Ureter (tissue), 1 donor: ENCODE results near the gene COBL. TPM values are rescaled to one million over a fixed set of nuclear protein-coding genes. Genes with fewer than 3 reads are reported as not detected.

Source experiments
- DNase-seq: peaks from one replicate; pipeline ENCODE4 v3.0.0-alpha.2; 2020; ENCODE audit warnings: low spot score
- total RNA-seq: library from RNA; stranded (reverse); gene quantifications from one replicate; pipeline ENCODE4 v1.2.4, GENCODE V29; 2023
- donor health status: DM: yes; HTN: yes; CAD: no.

COBL gene
- total RNA-seq, 1 donor from 2014 or later: 1.3 TPM

DNA sequence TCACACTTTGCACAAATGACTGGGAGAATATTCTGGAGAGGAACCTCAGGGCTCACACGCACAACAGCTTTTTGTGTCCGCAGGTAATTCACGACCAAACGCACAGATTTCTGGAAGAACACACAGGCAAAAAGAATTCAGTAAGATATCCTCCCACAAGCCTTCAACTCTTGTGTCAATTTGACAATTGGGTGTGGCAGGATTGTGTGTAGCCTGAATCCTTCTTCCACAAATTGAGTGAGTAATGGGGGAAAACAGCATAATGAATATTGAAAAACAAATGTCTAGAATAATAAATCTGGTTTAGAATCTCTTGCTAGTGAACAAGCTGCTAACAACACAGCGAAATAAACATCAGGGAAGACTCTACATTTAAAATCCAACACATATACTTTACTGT lies 125.6 kb downstream of the COBL start:
- no peak for DNase-seq

DNA sequence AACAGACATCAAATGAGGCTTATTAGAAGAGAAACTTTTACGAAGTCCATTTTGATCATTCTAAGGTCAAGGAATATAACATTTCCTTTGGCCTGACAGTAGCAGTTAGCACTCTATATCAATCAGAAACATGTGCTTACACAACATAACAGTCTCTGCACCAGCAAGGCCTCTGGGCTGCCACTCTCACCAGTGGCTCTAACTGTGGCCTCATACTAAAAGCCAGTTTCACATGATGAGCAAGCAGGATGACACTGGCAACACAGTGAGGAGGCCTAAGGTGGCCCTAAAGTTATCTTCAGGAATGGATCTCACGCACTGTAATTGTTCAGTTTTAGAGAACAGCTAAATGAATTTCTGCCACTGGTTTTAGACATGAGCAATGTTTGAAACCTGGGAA lies 126.8 kb downstream of the COBL start:
- no peak for DNase-seq

DNA sequence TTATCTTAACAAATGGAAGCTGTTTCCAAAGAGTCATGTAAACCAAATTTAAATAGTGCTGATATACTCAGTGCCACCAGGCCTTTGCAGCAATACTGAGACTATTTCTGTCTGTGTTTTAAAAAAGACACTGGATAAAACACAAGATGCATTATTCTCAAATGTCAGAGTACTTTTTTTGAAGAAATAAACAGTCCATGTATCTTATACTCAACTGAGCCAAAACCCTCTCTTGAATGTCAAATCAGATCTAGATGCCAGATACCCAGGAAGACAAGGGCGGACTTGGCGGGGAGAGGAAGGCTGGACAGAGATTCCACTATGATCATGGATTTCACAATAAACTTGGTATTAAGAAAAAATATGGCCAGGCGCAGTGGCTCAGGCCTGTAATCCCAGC lies 127.6 kb downstream of the COBL start:
- DNase-seq: no peak

DNA sequence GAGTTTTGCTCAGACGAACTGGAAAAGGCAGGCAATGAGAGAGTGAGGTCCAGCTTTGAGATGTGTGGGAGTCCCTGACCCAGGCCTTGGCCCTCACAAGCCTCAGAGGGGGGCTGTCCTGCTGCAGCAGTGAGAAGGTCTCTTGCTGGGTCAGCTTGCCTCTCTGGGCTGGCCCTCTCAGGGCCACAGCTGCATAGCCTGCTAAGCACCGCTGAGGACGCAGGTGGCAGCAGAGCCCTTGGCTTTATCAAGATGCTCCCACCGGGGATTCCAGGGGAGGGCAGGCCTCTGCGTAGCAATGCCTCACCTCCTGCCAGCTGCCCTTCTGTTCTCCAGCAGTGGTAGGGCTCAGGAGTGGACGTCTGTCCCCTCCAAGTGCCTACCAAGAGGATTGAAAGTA lies 128.7 kb downstream of the COBL start:
- no peak for DNase-seq

DNA sequence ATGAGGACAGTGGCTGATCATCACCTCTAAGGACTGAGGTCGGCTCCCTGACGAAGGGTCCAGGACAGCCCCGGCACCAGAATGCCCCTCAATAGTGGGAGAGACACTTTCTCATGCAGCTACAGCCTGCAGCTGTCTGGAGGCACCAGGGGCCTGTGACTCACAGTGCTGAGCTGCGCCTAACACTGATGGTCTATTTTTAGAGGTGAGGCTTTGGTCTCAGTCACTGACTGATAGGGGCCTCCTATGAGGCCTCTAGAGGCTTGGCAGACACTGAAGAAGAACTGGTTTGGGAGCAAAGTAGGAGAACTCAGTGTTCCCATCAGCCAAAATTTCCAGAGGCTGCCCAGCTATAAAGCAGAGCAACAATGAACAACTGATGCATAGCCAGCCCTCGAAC lies 130.1 kb downstream of the COBL start:
- DNase-seq: no peak

DNA sequence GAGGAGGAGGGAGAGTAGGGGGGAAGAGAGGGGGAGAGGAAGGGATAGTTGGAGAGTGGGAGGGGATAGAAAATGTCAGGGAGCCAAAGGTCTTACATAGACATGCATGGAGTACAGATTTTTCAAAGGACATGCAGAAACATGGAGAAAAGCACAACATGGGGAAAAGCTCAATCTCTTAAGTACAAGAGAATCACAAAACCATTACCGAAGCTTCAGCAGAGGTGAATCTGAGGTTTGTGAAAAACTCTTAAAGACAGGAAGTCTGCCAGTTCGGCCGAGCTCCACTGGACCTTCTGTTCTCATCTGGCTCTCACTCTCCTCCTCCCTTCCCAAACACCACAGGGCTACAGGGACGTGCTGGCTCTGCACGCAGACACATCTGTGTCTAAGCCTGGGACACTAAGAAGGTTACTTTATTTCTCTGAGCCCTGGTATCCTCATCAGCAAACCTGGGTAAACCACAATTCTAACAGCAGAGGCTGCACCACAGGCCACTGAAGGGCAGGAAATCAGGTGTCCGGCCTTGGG lies 133.9 kb downstream of the COBL start:
- DNase-seq: no peak

DNA sequence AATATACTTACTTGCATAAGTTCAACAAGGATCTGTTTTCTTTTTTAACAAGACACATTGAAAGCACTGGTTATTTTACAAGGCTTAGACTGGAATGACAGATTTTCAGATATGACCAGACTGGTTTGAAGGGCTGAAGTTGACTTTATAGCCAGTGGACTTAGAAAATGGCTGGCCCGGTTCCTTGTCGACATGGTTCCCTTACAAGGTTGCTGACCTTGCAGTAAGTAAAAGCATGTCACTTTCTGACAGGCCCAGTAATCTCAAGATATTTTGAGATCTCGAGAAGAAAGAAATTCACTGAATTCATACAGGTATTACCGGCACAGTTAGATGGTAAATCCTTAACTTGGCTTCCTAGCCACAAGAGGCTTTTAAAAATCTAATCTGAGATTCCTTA lies 136.5 kb downstream of the COBL start:
- no peak for DNase-seq

DNA sequence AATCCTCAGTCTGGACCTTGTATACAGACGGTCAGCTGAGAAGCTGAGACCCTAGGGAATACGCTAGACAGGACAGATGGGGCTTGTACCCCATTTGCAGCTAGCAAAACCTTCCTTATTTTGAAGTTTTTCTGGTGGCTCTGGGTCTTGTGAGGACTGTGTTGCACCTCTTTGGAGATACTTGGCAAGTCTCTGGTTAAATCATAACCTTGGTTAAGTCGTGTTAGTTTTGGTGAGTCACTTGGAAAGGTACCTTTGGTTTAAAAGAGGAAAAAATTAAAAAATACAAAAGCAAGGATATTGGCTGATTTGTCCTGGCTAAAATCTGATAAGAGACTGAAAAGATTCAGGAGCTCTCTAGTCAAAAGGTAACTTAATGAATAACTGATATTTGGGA lies 140.6 kb downstream of the COBL start:
- no peak for DNase-seq

DNA sequence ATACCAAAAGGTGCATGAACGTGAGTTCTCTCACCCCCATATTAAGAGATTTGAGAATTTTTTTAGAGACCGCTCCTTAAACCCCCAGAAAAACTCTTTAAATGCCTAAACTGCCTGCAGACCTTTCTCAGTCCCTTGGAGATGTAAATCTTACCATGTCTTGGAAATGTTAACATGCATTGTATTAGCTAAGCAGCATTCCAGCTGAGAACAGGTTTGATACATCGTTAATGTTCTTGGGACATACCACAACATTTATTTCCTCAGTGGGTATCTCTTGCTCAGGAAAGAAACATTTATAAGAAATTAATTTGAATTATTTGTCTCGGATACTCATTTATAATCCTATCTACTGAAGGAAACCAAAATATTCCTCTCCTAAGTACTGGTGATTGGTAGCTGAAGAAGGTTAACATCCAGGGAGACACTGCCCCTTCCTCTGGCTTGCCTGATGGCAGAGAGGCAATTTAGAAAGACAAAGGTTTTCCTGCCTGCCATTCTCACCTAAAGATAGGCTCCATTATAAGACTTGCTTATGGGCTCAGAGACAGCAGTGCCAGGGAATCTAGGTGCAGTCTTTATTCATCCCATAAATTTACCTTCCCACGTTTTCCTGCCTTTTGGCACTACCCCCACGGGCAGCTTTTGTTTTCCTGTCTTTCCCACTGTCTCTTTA lies 141.2 kb downstream of the COBL start:
- DNase-seq: no peak

DNA sequence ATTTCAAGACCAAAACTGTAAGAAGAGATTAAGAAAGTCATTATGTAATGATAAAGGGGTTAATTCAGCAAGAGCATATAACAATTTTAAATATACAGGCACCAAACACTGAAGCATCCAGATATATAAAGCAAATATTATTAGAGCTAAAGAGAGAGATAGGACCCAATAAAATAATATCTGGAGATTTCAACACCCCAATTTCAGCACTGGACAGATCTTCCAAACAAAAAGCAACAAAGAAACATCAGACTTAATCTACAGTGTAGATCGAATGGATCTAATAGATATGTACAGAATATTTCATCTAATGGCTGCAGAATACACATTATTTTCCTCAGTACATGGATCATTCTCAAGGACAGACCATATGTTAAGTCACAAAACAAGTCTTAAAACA lies 151.3 kb downstream of the COBL start:
- no peak for DNase-seq

DNA sequence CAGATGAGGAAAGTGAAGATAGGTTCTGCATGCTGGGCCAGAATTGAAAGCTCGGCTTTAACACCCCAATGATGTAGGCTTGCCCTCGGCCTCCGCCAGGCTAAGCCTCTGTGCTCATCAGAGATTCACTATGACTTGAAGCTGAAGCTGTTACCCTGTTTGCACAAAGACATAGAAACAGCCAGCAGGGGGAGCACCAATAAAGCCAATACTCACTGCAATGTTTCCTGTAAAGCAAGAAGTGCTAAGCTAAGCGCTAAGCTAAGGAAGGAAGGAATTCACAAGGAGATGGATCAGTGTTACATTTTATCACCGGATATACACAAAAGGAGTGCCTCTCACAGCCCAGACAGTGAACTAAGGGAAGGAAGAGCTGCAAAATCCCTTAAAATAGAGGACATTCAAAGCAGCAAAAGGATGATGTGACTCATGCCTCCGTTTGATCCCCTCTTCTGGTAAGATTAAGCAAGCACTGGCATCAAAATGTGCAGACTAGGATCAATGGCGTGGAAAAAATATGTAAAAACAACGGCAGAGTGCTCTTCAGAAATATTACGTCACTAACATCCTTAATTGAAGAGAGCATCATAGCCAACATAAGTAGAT lies 153.8 kb downstream of the COBL start:
- peak; percentile 85 for DNase-seq

DNA sequence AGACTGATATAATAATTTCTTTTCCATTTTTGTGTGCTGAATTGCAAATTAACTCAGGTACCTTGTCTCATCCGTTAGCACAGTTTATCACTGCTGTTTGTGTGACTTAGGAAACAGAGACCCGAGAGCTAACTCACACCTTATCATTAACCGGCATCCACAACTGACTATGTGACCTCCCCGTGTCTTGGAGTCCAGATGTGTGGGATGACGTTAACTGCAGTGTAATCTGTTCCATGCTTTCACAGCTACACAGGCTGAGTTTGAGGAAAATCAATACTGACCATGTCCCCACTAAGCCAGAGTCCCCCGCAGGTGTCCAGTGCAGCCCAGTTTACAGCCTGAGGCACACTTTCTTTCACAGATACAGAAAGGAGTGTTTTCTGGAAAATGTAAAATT lies 154.7 kb downstream of the COBL start:
- no peak for DNase-seq

DNA sequence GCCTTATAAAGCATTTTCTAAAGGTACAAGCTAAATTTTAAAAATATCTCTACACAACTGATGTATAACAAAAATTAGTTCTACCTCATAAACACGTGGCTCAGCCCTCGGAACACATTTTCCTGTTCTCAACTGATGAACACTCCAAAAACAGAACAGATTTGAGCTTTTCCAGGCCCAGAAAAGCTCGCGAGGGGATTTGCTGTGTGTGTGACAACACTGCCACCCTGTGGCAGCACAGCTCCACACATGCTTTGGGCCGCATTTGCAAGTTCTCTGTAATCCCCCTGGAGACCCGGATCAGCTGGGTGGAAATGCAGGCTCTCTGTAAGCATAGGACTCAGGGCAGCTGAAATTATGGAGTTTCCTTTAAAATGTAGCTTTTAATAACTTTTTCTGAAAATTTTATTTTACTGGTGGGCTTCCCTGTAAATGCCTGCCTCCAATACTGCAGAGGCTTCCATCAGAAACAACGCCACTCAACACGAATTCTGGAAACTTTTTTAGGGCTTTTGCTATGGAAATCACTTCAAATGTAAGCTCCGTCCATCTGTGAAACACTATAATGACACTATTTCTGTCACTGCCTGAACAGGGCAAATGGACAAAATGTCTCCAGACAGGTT lies 155.5 kb downstream of the COBL start:
- DNase-seq: peak; percentile 67

DNA sequence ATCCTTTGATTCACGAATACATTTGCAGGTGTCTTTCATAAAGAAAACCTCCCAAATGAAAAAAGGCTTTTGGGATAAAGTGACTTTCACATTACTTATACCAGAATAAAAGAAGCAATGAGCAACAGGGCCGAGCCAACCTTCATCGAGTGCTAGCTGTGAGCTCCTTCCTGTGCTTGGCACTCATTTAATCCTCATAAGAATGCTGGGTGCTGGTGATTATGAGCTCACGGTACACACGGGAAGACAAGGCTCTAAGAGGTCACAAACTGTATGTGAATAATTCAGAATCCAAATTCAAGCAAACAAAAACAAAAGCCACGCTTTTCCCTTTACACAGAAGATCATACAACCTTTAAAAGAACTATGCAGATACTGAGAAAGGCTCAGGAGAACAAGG lies 156.2 kb downstream of the COBL start:
- no peak for DNase-seq

DNA sequence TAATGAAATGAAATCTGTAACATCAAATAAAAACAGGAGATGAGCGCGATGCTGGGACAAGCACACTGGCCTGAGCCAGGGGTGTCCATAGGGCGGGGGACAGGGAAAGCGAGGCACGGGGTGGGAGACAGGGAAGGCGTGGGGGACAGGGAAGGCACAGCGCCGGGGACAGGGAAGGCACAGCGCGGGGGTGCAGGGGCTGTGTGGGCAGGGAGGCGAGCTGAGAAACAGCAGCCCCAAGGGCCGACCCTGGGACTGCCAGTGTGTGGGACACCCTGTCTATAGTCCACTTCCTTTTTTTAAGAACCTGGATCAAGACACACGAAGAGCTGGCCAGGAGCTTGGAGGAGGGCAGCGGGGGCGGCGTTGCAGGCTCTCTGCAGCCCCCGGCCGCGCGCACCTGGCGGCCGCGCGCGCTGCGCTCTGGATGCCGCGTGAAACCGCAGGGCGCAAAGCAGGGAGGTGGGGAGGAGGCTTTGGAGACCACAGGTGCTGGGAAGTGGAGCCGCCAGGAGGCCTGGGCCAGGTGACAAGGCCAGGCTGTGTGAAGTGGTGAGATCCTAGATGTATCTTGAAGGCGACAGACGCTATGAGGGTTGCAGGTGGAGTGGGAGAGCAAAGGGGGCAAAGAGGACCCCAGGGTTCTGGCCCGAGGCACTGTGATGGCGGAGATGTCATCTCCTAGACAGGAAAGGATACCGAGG lies 157.7 kb downstream of the COBL start:
- no peak for DNase-seq

DNA sequence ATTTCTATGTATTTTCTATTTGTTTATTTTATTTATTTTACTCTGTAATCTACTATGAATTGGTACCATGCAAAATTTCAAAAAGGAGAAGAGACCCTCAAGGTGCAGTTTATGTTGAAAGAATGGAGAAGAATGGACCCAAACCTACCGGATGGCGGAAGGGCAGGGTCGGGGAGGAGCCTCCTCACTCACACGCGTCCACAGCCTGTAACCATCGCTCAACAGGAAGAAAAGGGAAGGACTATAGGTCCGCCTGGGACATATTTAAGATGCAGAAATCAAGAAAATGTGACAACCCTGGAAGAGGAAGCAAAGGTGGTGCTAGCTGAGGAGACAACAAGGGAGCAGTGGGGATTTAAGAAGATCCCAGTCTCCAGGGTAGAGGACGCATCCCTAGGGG lies 158.4 kb downstream of the COBL start:
- DNase-seq: no peak

DNA sequence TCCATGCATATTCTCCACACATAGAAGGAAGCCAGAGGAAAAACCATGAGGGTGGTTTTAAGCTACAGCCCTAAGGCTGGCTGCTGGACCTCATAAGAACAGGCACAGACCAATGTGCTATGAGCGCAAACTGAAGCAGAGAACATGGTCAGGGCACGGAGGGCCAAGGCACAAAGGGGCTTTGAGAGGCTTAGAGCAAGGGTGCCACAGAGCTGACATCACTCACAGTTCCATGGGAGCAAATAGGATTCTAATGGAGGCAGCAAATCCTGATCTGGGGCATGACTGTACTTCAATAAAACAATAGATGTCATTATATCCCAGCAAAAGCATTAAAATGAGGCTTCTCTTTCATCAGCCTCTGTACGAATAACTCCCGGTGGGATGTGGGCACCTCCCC lies 162.4 kb downstream of the COBL start:
- no peak for DNase-seq

DNA sequence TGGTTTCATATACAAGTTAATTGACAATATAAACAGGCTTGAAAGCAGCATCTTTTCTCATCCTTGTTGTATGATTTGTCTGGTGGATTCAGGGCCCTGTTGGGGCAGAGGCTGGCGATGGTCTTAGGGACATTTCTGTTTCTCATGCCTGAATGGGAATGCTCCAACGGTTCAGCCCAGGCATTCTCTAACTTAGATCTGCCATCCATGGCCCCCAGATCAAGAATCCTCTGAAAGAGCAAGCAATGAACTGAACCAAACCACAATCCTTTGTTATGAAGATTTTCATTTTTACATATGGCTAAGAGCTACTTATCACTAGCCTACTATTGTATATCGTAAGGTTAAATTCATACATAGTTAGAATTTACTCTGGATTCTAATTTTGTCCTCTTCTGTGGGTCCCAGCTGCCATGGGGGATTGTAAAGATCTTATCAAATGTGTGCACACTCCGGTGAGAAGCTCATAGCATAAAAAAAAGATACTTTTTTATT lies 163.9 kb downstream of the COBL start:
- DNase-seq: no peak

DNA sequence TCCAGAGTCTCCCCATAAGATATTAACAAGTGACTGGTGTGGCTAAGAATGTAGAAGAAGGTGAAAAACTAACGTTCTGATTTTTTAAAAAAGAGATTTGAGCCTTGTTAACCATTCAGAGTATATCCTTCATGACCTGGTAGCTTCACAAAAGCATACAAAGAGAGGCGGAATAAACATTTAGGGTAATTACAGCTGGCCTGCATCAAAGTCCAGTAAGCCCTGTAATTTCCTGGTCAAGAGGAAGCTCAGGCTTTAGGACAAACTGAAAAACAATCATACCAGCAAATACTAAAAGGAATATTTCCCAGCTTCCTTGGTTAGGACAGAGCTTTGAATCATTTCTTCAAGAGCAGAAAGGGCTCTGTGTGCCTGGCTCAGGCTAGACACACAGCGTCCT lies 165.2 kb downstream of the COBL start:
- no peak for DNase-seq

DNA sequence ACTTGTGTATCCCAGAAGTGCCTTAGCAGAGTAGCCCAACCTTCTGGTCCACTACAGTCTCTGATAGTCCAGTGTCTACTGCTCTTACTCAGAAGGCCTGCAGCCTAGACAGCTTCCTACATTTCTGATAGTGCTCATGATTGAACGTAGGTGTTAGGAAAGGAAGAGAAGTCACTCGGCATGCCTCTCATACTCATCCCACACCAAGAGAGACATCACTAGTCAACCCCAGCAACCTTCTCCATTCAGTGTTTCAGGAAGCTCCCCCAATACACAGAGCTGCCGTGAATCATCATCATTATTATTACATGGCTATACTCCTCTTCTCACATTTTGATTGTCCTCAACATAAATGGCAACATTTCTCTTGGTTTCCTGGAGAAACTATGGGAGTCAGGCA lies 166.4 kb downstream of the COBL start:
- no peak for DNase-seq

DNA sequence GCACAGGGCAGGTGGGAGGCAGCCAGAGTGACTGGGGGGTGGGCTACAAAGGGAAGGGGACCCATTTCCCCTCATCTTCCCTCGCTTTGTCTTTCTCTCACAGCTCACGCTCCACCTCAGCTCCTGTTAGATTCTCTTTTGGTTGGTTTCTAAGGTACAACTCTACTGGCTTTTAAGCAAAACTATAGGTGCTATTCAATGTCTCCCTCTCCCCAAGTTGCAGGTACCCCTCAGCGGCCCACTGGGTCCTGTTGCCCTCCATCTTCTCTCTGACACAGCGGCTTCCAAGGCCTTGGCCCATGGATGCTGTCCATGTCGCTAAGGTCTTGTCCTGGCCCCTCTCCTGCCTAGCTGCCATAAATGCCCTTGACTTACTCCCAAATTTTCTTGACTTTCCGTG lies 168.4 kb downstream of the COBL start:
- DNase-seq: no peak

DNA sequence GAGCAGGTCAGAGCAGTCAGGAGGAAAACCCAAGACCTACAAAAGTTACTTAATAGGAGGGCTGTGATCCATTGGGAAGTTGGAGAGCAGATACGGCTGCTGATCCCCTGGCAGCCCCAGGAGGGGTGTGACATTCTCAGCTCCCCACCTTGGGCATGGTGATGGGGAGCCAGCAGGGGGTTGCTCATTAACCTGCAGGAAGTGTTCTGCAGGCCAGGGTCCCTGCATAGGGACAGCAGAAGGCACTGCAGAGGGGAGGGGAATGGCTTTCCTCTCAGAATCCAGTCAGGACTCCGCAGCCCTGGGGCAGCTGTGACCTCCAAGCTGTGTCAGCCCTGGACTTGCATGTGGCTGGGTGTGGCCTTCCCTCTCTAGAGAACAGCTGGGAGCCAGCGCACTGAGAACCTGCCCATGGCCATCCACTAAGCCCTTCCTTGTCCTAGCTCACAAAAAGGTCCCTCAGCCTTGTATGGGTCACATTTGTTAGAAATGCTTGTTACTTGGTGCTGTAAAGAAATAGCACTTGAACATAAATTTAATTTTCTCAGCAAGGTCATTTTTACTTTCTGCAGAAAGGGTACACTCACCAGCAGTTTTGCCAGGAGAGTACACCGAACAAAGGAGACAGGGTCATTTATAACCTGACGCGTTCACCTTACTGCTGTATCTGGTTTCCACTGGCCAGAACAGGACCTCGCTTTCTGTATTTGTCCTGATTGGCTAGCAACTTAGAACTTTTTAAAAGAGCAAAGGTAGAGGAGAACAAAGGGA lies 169.6 kb downstream of the COBL start:
- no peak for DNase-seq
